GM12892 (cell line): Measurements from ENCODE around the gene MAP3K6.
A peak's percentile ranks its signal among the peaks of the same experiment; 100 is the strongest.

Experiments
- DNase-seq: peaks from one replicate; pipeline ENCODE4 v3.0.0; 2011; ENCODE audit not compliant: insufficient read length
- FAIRE-seq: peaks from 2 replicates; lab custom pipeline; 2011; peaks lifted over from hg19 to GRCh38; lab: Jason Lieb, UNC
- POLR2A ChIP-seq: IDR thresholded peaks from 2 replicates; pipeline ENCODE4 v1.6.1; 2011; ENCODE audit warnings: low read depth, low read length, control low read depth
- POLR2AphosphoS5 ChIP-seq: IDR thresholded peaks from 2 replicates; pipeline ENCODE4 v1.6.1; 2011; ENCODE audit warnings: low read depth, low read length, control low read depth
- TAF1 ChIP-seq: IDR thresholded peaks from 2 replicates; pipeline ENCODE4 v1.6.1; 2011; ENCODE audit warnings: low read depth, mild to moderate bottlenecking, control low read depth, low read length, borderline replicate concordance

MAP3K6 gene

GRCh38 chr1:27335506-27336422, 31.0 kb downstream of the MAP3K6 start:
- FAIRE-seq (no peak), DNase-seq (no peak)
- TF ChIP-seq POLR2AphosphoS5 = no peak
- no peak for TF ChIP-seq POLR2A
- TF ChIP-seq TAF1 = no peak

DNA sequence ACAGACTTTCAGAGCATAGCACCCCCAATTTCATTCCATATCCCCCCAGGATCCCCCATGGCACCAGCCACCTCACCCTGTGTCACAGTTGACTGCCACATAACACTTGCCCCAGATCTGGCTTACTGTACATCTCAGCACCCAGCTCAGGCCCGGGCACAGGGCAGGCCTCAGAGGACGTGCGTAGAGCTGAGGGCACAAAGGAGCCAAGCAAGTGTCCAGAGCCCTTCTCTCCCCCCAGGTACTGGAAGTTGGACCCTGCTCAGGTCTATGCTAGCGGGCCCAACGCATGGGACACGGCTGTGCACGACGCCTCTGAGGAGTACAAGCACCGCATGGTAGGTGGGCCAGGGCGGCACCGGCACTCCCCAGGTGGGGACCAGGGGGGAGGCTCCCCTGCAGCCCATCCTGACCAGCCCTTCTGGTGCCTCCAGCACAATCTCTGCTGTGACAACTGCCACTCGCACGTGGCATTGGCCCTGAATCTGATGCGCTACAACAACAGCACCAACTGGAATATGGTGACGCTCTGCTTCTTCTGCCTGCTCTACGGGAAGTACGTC, 33.0 kb downstream of the MAP3K6 start:
- TF ChIP-seq POLR2AphosphoS5 (no peak; the same call in 1 of the 2 replicates), POLR2A (no peak), TAF1 (no peak)
- FAIRE-seq (no peak), DNase-seq (no peak)

GRCh38 chr1:27332536-27333281, 34.1 kb downstream of the MAP3K6 start:
- FAIRE-seq (no peak), DNase-seq (peak; percentile 77)
- TF ChIP-seq TAF1 (no peak), POLR2A (no peak), POLR2AphosphoS5 (no peak)

DNA sequence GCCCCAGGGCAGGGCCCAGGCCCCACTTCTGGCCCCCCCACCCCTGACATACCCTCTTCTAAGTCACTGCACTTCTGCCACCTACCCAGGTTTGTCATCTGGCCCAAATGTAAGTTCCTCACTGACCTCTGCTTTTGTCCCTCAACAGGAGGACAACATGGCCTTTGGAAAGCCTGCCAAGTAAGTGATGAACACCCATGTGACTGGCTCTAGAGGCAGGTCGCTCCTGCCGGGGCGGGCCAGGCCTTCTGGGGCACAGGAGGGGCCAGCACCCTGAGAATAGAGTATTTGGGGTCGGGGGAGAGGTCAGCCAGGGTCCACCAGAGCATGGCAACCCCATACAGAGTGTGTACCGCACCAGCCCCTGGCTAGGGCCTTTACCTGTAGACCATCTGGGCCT, 34.8 kb downstream of the MAP3K6 start:
- no peak for DNase-seq
- no peak for TF ChIP-seq TAF1
- no peak for TF ChIP-seq POLR2AphosphoS5
- no peak for FAIRE-seq

GRCh38 chr1:27331426-27331825, 35.3 kb downstream of the MAP3K6 start:
- TF ChIP-seq POLR2AphosphoS5 (no peak), POLR2A (no peak), TAF1 (no peak)
- DNase-seq (no peak), FAIRE-seq (no peak)

GRCh38 chr1:27330786-27331185, 36.0 kb downstream of the MAP3K6 start:
- DNase-seq (no peak), FAIRE-seq (no peak)
- no peak for TF ChIP-seq TAF1
- TF ChIP-seq POLR2A = 0 out of 2 replicates have a peak, but pooled peaks have one; percentile 12

- DNase-seq (no peak), FAIRE-seq (no peak)
- TF ChIP-seq TAF1 = no peak
- no peak for TF ChIP-seq POLR2AphosphoS5
- no peak for TF ChIP-seq POLR2A
These were observed 38.8 kb downstream of the MAP3K6 start for GRCh38 chr1:27327964-27328363.

DNA sequence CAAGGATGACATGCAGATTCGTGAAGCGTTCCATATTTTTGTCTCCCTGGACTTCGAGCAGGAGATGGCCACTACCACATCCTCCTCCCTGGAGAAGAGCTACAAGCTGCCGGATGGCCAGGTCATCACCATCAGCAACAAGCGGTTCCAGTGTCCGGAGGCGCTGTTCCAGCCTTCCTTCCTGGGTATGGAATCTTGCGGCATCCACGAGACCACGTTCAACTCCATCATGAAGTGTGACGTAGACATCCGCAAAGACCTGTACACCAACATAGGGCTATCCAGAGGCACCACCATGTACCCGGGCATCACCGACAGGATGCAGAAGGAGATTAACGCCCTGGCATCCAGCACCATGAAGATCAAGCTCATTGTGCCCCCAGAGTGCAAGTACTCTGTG, 41.5 kb downstream of the MAP3K6 start:
- FAIRE-seq (no peak), DNase-seq (no peak)
- TF ChIP-seq POLR2A = no peak
- TF ChIP-seq POLR2AphosphoS5 = no peak
- TF ChIP-seq TAF1 = no peak

- TF ChIP-seq POLR2AphosphoS5 (no peak), TAF1 (no peak), POLR2A (no peak)
- no peak for DNase-seq
- FAIRE-seq = peak; percentile 46
These were observed 44.1 kb downstream of the MAP3K6 start for GRCh38 chr1:27322569-27323240.

DNA sequence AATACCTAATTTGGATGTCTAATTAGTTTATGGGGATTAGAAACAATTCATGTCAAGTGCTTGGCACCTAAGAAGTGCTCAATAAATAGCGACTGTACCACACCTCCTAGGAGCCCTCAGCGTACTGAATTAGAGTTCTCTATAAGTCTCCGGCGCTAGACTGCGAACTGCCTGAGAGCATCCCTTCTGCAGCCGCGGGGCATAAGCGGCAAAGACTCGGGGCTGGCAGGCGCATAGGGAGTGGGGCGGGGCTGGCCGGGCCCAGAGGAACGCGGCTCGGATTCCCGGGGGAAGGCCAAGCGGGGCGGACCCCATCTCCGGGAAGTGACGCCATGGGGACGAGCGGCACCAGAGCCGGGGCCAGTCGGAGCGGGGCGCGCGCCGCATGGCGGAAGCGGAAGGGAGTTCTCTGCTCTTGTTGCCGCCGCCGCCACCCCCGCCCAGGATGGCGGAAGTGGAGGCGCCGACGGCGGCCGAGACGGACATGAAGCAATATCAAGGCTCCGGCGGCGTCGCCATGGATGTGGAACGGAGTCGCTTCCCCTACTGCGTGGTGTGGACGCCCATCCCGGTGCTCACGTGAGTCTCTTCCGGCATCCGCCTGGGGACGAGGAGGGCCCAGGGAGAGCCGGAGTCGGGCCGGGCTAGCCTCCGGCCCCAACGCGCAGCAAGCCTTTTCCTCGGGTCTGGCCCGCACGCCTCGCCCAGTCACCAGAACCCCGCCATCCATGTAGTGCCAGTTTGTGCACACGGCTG, 44.8 kb downstream of the MAP3K6 start, which contains the start of gene TMEM222:
TMEM222 (plus strand) TSS at position 351 of the 756 bp plus-strand sequence; CDS start at position 386, 35 bp downstream.
- FAIRE-seq = peak; percentile 94
- peak; percentile 63; the same call in 1 of the 2 replicates for TF ChIP-seq TAF1
- peak; percentile 90 for TF ChIP-seq POLR2A
- TF ChIP-seq POLR2AphosphoS5 = peak; percentile 87
- peak; percentile 99 for DNase-seq
